GM21367 (cell line): ENCODE measurements around the gene EGFL7.

Source experiments
- ATAC-seq: cut with Tn5 transposase; IDR thresholded peaks from one replicate; pipeline ENCODE4 v1.9.1; 2021; ENCODE audit not compliant: unreplicated experiment

The EGFL7 gene

GRCh38 chr9:136662656-136663581, at the start of gene EGFL7:
Gene EGFL7 (plus strand): TSS chr9:136662916. CDS start chr9:136668283, 5,367 bp downstream.
- ATAC-seq = no peak

DNA sequence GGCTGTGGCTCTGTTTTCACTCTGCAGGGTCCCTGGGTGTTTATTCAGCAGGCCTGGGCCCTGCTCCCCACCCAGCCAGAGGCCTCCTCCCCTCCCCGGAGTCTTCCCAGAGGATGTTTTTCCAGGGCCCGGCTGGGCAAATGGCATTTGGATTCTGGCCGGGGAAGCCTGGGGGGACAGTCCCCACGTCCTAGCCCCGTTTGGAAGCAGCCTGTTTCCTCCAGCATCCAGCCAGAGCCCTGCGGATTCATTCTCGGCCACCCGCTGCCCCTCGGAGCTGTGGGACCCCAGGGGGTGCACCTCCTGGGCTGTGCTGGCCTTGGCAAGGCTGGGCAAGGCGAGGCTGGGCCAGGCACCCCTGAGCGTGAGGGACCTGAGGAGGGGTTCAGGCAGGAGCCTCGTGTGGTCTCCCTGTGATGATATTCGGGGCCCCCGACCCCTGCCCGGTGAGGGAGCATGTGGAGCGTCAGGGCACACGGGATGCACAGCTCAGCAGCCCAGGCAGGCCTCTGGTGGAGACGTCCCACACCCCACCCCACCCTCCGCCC, 48.8 kb upstream of the EGFL7 start:
- no peak for ATAC-seq

DNA sequence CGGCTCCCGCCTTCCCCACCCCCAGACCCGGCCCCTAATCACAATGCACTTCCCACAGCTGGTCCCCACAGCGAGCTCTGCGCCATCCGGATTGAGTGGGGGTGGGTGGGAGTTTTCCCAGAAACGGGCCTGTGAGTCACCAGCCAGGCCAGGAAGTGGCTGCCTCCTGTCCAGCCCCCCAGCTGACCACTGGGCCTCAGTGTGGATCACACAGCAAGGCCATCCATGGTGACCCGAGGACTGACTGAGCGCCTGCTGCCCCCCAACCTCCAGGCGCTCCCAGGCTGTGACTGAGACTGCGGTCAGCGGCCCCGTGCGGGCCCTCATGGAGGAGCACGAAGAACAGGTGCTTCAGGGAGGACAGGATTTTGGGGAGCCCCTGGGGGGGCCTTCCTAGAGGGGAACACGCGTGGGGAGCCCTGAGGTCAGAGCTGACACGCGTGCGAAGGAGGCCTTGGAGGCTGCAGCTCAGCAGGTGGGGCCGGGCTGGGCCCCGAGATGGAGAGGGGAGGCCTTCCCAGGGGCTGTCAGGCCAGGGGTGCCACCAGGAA, 48.3 kb upstream of the EGFL7 start:
- ATAC-seq = no peak

- no peak for ATAC-seq
Measured at GRCh38 chr9:136614967-136615623, 47.6 kb upstream of the EGFL7 start.

GRCh38 chr9:136615631-136616306, 46.9 kb upstream of the EGFL7 start:
- ATAC-seq = no peak

DNA sequence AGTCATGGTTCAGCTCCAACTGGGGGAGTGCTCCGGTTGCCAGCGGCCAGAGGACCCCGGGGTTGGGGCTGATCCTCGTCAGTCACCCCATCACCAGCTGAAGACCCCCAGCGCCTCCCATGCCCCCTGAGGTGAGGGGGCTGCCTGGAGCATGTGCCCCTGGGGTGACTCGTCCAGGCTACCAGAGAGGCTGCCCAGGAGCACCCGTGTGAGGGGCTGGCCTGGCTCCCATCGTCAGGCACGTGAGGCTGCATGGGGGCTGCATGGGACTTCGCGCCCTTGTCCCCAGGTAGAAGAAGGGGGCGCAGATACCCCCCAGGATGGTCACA, 46.4 kb upstream of the EGFL7 start:
- no peak for ATAC-seq

- ATAC-seq = no peak
Measured at GRCh38 chr9:136616948-136617695, 45.6 kb upstream of the EGFL7 start.

DNA sequence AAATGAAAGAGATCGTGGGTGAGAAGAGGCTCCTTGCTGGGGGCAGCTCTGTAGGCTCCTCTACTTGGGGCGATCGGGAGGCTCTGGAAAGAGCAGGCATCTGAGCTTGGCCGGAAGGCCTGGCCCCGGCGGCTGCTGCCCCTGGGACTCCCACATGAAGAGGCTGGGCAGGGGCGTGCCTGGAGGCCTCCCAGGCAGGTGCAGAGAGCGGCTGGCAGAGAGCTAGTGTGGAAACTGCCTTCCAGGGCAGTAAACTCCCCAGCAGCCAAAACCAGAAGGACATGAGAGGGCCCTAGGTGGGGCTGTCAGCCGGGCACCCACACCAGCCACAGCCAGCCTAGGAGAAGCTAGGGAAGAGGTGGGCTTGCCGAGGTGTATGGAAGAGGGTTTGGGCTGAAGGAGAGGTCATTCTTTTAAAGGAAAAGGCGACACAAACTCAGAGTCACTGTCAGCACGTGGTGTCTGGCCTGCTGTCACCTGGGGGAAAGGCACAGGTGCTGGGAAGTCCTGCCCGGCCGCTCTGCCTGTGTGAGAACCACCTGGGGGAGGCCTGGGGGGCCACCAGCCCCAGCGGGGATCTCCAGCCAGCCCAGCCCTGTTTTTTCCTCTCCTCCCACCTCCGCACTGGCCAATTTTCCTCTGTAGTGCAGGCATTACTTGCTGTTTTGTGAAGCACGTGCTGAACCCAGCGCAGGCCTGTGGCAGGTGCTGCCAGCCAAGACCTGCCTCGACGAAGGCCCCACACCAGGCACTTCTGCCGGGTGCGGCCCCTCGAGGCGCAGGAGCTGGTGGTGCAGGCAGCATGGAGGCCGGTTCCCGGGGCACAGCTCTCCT, 44.8 kb upstream of the EGFL7 start:
- no peak for ATAC-seq

DNA sequence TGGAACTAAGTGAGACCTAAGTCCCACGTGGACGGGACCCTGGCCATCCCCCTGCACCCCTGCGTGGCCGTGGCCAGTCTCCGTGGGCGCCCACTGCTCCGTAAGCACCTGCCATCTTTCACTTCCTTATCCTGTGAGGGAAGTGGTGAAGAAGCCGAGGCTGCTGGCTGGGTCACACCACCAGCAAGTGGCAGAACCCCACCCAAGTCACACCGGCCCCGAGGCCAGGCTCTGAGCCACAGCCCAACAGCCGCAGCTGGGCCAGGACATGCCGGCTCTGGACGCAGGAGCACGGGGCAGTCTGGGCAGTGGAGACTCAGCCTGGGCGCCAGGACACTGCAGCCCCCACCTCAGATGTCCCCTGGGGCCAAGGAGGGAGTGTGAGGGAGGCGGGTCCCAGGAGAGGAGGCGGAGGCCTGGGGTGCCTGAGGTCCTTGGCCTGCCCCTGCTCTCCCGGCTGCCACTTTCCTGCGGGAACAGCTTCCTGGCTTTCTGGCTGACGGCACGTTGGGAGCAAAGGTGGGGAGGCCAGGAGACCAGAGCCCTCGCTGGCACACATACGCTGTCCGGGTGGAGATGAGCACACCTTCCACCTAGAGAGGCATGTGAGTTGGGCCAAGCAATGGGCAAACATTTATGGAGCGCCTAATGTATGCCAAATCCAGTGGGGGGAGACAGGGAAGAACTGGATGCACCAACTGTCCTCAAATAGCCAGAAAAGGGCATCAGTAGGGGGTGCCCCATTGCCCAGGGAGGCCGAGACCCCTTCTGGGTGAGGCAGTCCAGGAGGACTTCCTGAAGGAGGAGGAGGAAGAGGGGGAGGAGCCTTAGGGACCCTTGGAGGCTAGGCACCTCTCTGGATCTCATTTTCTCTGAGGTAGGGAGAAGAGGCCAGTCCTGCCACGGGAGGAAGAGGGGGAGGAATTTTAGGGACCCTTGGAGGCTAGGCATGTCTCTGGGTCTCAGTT, 43.9 kb upstream of the EGFL7 start:
- no peak for ATAC-seq

DNA sequence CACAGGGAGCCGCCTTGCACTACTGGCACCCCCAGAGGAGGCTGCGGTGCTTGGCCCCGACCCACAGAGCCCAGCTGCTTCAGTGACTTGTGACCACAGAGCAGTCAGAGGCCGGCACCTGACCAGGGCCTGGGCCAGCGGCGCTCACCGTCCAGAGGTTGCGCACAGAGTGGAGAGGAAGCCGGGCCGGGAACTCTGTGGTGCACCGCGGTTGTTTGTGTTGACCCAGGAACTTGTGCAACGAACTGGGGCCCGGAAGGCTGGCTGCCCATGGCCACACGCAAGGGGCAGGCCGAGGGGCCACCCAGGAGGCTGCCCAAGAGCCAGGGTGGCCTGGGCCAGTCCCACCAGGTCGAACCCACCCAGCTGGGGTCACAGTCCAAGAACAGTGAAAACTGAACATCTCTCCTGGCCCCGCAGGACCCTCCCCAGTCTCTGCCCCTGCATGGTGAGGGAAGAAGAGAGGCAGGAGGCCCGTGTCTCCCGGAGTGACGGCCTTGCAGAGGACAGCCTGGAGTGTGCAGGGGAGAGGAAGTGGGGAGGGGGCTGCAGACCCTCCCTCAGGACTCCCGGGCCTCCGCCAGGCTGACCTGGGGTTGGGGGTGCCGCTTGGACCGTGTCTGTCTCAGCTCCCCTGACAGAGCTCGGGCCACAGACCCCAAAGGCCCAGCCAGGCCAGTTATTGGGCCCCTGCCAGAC, 42.8 kb upstream of the EGFL7 start:
- ATAC-seq = no peak

DNA sequence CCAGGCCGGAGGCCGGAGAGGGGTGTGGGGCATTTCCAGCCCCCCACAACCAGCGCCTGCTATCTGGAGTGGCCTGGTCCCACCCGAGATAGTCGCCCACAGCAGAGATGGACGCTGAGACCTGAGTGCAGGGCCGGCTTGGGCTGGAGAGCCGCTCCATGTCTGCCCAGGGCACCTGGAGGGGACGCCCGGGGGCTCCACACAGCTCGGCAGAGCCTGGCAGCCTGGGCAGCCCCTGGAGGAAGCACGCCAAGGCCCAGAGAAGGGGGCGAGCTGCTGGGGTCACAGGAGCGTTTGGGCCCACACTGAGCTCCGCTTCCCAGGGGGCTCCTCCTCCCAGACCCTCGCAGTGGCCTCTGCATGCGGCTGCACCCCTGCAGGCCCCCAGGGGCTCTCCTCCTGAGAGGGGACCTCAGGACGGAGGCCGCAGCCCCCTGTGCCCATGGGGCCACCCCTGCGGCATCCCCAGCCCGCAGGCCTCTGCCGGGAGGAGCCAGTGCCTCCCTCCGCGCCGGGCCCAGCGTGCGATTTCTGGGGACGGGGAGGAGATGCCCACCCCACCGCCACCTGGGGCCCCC, 42.2 kb upstream of the EGFL7 start:
- ATAC-seq = no peak

DNA sequence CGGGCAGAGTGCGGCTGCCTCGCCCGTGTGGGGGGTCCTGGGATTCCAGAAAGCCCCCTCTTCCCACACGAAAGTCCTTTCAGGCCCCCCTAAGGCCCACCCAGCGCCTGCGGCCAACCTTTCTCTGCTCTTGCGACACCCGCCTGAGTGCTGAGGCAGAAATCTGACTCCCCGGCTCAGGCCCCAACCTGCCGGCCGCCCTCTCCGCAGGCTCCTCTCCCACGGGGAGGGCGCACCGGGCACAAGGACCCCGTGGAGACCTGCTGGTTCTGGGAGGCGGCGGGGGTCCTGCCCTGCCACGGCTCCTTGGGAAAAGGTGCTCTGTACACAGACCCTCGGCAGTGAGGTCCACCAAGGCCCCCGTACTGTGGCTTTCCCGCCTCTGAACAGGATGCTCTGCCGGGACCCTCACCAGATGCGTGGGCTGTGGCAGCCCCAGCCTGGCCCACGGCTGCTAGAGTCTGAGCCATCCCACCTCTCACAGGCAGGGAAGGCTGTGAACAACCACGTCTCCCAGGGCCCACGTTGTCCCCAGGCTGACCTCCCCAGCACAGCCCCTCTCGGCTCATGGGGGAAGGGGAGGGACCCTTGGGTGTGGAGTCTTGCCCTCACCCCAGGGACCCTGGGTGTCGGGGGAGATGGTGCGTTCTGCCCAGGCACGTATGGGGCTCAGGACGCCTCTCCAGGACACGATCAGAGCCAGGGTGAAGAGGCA, 41.5 kb upstream of the EGFL7 start:
- ATAC-seq = no peak

DNA sequence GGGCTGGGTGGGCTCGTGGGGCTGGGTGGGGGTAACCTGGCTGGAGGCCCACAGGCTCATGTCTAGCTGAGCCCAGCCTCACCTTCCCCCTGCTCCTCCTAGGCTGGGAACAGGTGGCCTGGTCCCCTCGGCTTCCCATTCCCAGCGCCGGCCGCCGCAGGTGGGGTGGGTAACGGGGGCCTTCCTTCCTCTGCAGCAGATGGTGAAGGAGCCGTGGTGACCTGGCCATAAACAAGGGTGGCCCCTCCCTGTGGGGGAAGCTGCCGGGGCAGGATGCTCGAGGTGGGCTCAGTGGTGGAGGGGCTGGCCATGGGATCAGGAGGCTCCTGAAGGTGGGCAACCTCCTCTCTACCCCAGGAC, 41.0 kb upstream of the EGFL7 start:
- ATAC-seq = no peak

DNA sequence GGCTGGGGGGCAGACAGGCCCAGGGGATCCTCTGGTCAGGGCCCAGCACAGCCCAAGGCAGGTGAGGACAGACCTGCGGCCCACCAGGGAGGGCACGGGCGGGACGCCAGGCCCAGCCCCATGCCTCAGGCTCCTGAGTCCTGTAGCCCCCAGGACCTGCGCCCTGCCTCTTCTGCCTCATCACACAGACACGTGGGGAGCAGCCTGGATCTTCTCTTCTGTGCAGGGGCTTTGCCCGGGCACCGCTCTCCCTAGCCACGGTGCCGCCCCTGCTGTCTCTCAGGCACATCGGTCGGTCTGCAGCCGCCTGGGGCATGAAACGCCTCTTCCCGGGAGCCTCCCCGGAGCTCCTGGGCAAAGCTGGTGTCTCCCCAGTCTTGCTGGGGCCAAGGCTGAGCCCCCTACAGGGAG, 40.2 kb upstream of the EGFL7 start:
- ATAC-seq = no peak

GRCh38 chr9:136623016-136623841, 39.5 kb upstream of the EGFL7 start:
- no peak for ATAC-seq

DNA sequence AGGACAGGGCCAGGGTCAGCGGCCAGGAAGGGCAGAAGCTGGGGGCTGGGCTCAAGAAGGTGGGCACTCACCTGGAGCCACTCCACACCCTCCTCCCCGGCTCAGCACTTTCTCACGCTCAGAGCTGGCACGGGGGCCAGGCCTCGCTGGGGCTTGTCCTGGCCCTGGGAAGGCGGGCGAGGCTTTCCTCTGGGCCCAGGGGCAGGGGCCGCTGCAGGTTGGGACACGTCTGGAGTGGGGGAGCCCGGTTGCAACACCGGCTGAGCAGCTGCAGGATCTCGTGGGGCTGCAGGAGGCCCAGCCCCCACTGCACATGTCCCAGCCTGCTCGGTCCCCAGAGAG, 38.9 kb upstream of the EGFL7 start:
- no peak for ATAC-seq
